OCI-LY7 (cell line): ENCODE measurements around the gene RPS19.

ENCODE experiments used
- CTCF ChIP-seq: fragments of 200-600 bp; sonication (generic); conservative IDR thresholded peaks from 2 replicates; pipeline ENCODE4 v1.5.1; 2014; ENCODE audit warnings: mild to moderate bottlenecking, antibody characterized with exemption, low read length, moderate library complexity, mixed read lengths
- EZH2phosphoT487 ChIP-seq: fragments of 200-600 bp; sonication (generic); IDR thresholded peaks from 2 replicates; pipeline ENCODE4 v1.6.1; 2018; ENCODE audit warnings: low read depth, borderline replicate concordance, mild to moderate bottlenecking, mixed run types, antibody characterized with exemption, low read length, moderate library complexity, mixed read lengths

DNA sequence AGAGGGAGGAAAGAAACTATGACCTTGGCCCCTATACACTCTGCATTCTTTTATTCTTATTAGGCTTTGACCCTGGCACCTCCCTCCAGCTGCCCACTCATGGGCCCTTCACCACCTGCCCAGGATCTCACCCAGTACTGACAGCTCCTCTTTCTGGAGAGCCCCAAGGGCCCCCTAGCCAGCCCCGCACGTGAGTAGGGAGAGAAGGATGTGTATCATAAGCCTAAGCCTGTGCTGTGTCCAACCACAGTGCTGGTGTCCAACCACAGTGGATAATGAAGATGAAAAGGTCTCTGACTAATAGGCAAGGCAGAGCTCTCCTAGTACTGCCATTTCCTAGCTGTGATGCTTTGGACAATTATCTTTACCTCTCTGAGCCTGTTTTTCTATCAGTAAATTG is 11.0 kb upstream of the RPS19 start:
- TF ChIP-seq CTCF = no peak
- no peak for TF ChIP-seq EZH2phosphoT487
